ENCODE data around the gene ATP6V1B1.

- TF ChIP-seq, protein P1, sequence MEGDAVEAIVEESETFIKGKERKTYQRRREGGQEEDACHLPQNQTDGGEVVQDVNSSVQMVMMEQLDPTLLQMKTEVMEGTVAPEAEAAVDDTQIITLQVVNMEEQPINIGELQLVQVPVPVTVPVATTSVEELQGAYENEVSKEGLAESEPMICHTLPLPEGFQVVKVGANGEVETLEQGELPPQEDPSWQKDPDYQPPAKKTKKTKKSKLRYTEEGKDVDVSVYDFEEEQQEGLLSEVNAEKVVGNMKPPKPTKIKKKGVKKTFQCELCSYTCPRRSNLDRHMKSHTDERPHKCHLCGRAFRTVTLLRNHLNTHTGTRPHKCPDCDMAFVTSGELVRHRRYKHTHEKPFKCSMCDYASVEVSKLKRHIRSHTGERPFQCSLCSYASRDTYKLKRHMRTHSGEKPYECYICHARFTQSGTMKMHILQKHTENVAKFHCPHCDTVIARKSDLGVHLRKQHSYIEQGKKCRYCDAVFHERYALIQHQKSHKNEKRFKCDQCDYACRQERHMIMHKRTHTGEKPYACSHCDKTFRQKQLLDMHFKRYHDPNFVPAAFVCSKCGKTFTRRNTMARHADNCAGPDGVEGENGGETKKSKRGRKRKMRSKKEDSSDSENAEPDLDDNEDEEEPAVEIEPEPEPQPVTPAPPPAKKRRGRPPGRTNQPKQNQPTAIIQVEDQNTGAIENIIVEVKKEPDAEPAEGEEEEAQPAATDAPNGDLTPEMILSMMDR (IDR thresholded peaks at IDR 0.05): no peak
- TF ChIP-seq POLR2AphosphoS5 (IDR thresholded peaks at IDR 0.05) (no peak), POLR2A (IDR thresholded peaks at IDR 0.05) (no peak), EP300 (IDR thresholded peaks at IDR 0.05) (no peak)
Measured at GRCh38 chr2:70975237-70975636, 39.5 kb downstream of the ATP6V1B1 start.

Data from sigmoid colon (tissue), 4 donors.